Measurements from ENCODE around the gene MAB21L4. TPM values are rescaled to one million over a fixed set of nuclear protein-coding genes. Genes with fewer than 3 reads are reported as not detected.
A peak's percentile ranks its signal among the peaks of the same experiment; 100 is the strongest.

The MAB21L4 gene
- total and polyA plus RNA-seq, 2 of the 8 experiments (the other 6 are each of a cell fraction or from before 2014, with no cell fraction given): 0.11 TPM; not detected in 1

DNA sequence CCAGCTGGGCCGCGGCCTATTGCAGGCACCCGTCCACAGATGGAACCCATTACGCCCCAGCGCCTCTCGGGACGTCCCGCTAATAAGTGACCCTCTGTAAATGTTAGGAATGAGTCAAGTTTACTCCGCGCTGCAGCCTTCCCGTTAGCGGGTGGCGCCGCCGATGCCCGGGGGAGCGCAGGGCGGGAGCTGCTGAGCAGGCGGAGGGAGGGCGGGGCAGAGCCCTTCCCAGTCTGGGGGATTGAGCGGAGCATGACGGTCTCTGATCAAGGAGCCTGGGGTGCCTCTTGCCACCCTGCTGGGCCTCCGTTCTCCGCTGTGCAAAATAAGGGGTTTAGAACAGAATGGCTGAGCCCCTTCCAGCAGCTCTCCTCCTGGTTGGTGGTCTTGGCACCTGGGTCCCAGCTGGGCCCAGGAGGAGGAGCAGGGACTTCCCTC, 20.6 kb upstream of the MAB21L4 start:
- no peak overlapping the region for H3K23ac ChIP-seq (ENCODE audit: insufficient read length)
- H3K79me2 ChIP-seq (ENCODE audit: control insufficient read depth in 1 of 2, insufficient read depth in 2 of 2, low read length in 2 of 2): no peaks in the 10 kb centered on the region
- ChIA-PET POLR2A (ENCODE audit: partially characterized antibody) (no interaction called here), CTCF (ENCODE audit: partially characterized antibody) (interaction anchor here (1.0 to 1.5 kb wide), 3 partner anchors 11 to 47 kb away, joined by 3 read pairs; no protein-coding TSS in a partner anchor)
- H2BK12ac ChIP-seq (ENCODE audit: low read depth, low read length): no peak overlapping the region
- no peak overlapping the region for H3K27ac ChIP-seq (ENCODE audit: low read depth, low read length)
- no peak overlapping the region for H3K18ac ChIP-seq (ENCODE audit: extremely low read depth, low read length)
- H3K4me1 ChIP-seq (replicated peaks in 1 of 4; ENCODE audit: control insufficient read depth in 3 of 4, insufficient read depth in 4 of 4, low read length in 3 of 4): peaks cover 0 to 6% (median 3%) of the 10 kb centered on the region in 4 experiments; a peak in 4 of 7 replicates
- H3K4me2 ChIP-seq (ENCODE audit: insufficient read depth in 1 of 2, low read depth in 2 of 2, low read length in 2 of 2): peak overlapping the region; percentile 59 to 83
- no peak overlapping the region for H2BK15ac ChIP-seq (ENCODE audit: low read length)
- no peak overlapping the region for H3K56ac ChIP-seq (replicated peaks; ENCODE audit: insufficient read length, low read depth, low read length)
- DNase-seq (ENCODE audit: low read depth in 1 of 2, low spot score in 2 of 2): peak in 1 of 2 experiments; percentile 64
- no peaks in the 10 kb centered on the region for H3K36me3 ChIP-seq (ENCODE audit: control insufficient read depth in 2 of 4, insufficient read depth in 4 of 4, low read length in 3 of 4)
- H3K9ac ChIP-seq (replicated peaks in 1 of 4; ENCODE audit: extremely low read depth in 1 of 4, low read depth in 3 of 4, low read length in 3 of 4): no peak overlapping the region
- no peaks in the 10 kb centered on the region for H3K9me3 ChIP-seq (ENCODE audit: insufficient read depth in 2 of 2, low read depth in 1 of 2, low read length in 1 of 2)
- no peak overlapping the region for H4K8ac ChIP-seq (ENCODE audit: extremely low read depth, insufficient read depth, low read length)
- H2BK120ac ChIP-seq (replicated peaks; ENCODE audit: low read depth, low read length): no peak overlapping the region
- no peak overlapping the region for H3K14ac ChIP-seq (ENCODE audit: insufficient read length)
- no peak overlapping the region for H2AK5ac ChIP-seq (ENCODE audit: low read depth, low read length)
- no peak overlapping the region for H4K91ac ChIP-seq (replicated peaks; ENCODE audit: insufficient read length, low read length)
- peaks cover 1 to 9% (median 9%) of the 10 kb centered on the region in 4 experiments; a peak in 6 of 7 replicates for H3K27me3 ChIP-seq (replicated peaks in 1 of 4; ENCODE audit: control insufficient read depth in 3 of 4, extremely low read depth in 1 of 4, insufficient read depth in 3 of 4, low read length in 3 of 4)
- FAIRE-seq: no peak
- H3K23me2 ChIP-seq (ENCODE audit: low read depth, low read length): peaks cover 4% of the 10 kb centered on the region; the same call in 1 of the 2 replicates
- H4K5ac ChIP-seq (ENCODE audit: insufficient read length, low read depth, low read length): no peak overlapping the region
- H3K4ac ChIP-seq (replicated peaks; ENCODE audit: insufficient read length, low read depth, low read length): no peak overlapping the region
- peak overlapping the region; percentile 24; the same call in 1 of the 2 replicates for H2AFZ ChIP-seq (ENCODE audit: low read length)
- no peak overlapping the region for H2BK5ac ChIP-seq (ENCODE audit: low read depth, low read length)
- peaks cover 2 to 4% of the 10 kb centered on the region in 2 experiments for H4K20me1 ChIP-seq (replicated peaks in 1 of 2; ENCODE audit: control insufficient read depth in 1 of 2, insufficient read depth in 2 of 2, low read length in 2 of 2)
- H2BK20ac ChIP-seq (ENCODE audit: low read length): no peak overlapping the region
- 7% methylated on average over 22 of the region's 24 CpGs; no CpG with 5 or more reads in 1 of the 2 experiments for WGBS, 2 experiments (ENCODE audit: extremely low coverage in 1 of 2, insufficient coverage in 1 of 2, insufficient read length in 1 of 2, insufficient replicate concordance in 2 of 2, low coverage in 1 of 2, low lambda C conversion rate in 2 of 2, missing lambda C conversion rate in 1 of 2)
- H3K4me3 ChIP-seq (ENCODE audit: extremely low read depth in 1 of 4, insufficient read depth in 2 of 4, low read depth in 3 of 4, low read length in 4 of 4): peak overlapping the region; percentile 7 to 60 (median 36); a peak in 6 of 8 replicates
- no peaks in the 10 kb centered on the region for H3K79me1 ChIP-seq (ENCODE audit: low read depth, low read length)
- TF ChIP-seq BCL11A (IDR thresholded peaks at IDR 0.05; ENCODE audit: low read depth in 2 of 2, low read length in 2 of 2) (no peak), CBX5 (IDR thresholded peaks at IDR 0.05; ENCODE audit: low read depth, low read length) (no peak), SP1 (IDR thresholded peaks at IDR 0.05; ENCODE audit: low read depth, low read length) (no peak), KDM4A (IDR thresholded peaks at IDR 0.05; ENCODE audit: low read depth, low read length, severe bottlenecking) (peak; percentile 57), JUN (IDR thresholded peaks at IDR 0.05; ENCODE audit: low read depth, low read length) (no peak), BACH1 (IDR thresholded peaks at IDR 0.05; ENCODE audit: low read length) (no peak)
- TF ChIP-seq, protein P1, sequence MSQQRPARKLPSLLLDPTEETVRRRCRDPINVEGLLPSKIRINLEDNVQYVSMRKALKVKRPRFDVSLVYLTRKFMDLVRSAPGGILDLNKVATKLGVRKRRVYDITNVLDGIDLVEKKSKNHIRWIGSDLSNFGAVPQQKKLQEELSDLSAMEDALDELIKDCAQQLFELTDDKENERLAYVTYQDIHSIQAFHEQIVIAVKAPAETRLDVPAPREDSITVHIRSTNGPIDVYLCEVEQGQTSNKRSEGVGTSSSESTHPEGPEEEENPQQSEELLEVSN (IDR thresholded peaks at IDR 0.05): peak; percentile 45; the same call in 1 of the 2 replicates
- TF ChIP-seq, protein P2, sequence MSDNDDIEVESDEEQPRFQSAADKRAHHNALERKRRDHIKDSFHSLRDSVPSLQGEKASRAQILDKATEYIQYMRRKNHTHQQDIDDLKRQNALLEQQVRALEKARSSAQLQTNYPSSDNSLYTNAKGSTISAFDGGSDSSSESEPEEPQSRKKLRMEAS (IDR thresholded peaks at IDR 0.05): peak; percentile 39; the same call in 1 of the 2 replicates

Data from H1 (cell line).